Prostate gland (tissue), 2 donors: ENCODE results near the gene MYO1D. TPM values are rescaled to one million over a fixed set of nuclear protein-coding genes. Genes with fewer than 3 reads are reported as not detected.

ENCODE experiments used
- DNase-seq: peaks from one replicate; pipeline ENCODE4 v3.0.0-alpha.2; 2019; ENCODE audit warnings: low spot score
- H3K27ac ChIP-seq, 2 donors: fragments of 200-600 bp; sonication (generic); 2 replicates each; pipeline ENCODE4 v1.5.1; 2017 to 2019
- H3K27me3 ChIP-seq: fragments of 200-600 bp; sonication (generic); replicated peaks from 2 replicates; pipeline ENCODE4 v1.5.1; 2019; ENCODE audit not compliant: insufficient read depth
- H3K36me3 ChIP-seq, 2 donors: fragments of 200-600 bp; sonication (generic); 1 replicate in 1 of 2; 2 replicates in 1 of 2; pipeline versions ENCODE4 v1.5.1 to v1.8.1; 2017 to 2019
- H3K4me1 ChIP-seq: fragments of 200-600 bp; sonication (generic); replicated peaks from 2 replicates; pipeline ENCODE4 v1.5.1; 2019
- H3K4me3 ChIP-seq, 2 donors: fragments of 200-600 bp; sonication (generic); 2 replicates each; pipeline ENCODE4 v1.5.1; 2017 to 2019
- H3K9me3 ChIP-seq: fragments of 200-600 bp; sonication (generic); 2 replicates; pipeline ENCODE4 v1.5.1; 2017
- CTCF ChIP-seq, 4 experiments: fragments of 200-600 bp in 2 of 4; fragments of 450-650 bp in 2 of 4; sonication (generic) in 2 of 4; IDR thresholded peaks; 1 replicate in 3 of 4; 2 replicates in 1 of 4; pipeline ENCODE4 v1.5.1; 2016 to 2019; ENCODE audit warnings: antibody characterized with exemption in 4 of 4, mild to moderate bottlenecking in 2 of 4, moderate library complexity in 2 of 4
- POLR2A ChIP-seq: fragments of 450-650 bp; IDR thresholded peaks from one replicate; pipeline ENCODE4 v1.6.1; 2016; ENCODE audit warnings: antibody characterized with exemption, mild to moderate bottlenecking
- POLR2AphosphoS5 ChIP-seq: sonication (generic); formaldehyde crosslinking; IDR thresholded peaks from one replicate; pipeline ENCODE4 v1.6.1; 2017; ENCODE audit warnings: antibody characterized with exemption
- WGBS: methylation state at CpG from one replicate; pipeline ENCODE4 v1.1.5; 2018; 5-methylcytosine and 5-hydroxymethylcytosine counted together
- intact Hi-C: fragments of 100-400 bp; cut with DNase I; formaldehyde crosslinking; loops from one replicate; pipeline ENCODE4 v1.14.2; 2022
- total RNA-seq, 2 donors: library from RNA; depleted of rRNA; stranded (reverse); fragments of >200 nt; gene quantifications; one replicate each; pipeline ENCODE4 v1.1.0, GENCODE V29; 2016

Gene MYO1D
- total RNA-seq, 2 donors from 2014 or later, result 44.2 to 45.2 TPM

- DNase-seq, result no peak
- Histone ChIP-seq H3K4me1 (no peaks in the 10 kb centered on the region), H3K36me3 (no peaks in the 10 kb centered on the region), H3K27ac (no peak overlapping the region), H3K4me3 (no peak overlapping the region), H3K9me3 (no peaks in the 10 kb centered on the region), H3K27me3 (no peaks in the 10 kb centered on the region)
- no peak for TF ChIP-seq POLR2AphosphoS5
- no peak for TF ChIP-seq POLR2A
- TF ChIP-seq CTCF (IDR thresholded peaks at IDR 0.05), result no peak
- intact Hi-C loops, result no loop called here
- WGBS, result 87% methylated on average over 6 of the region's 6 CpGs
These were observed 287.9 kb downstream of the MYO1D start for GRCh38 chr17:32588982-32589381.

GRCh38 chr17:32588135-32588534 is 288.8 kb downstream of the MYO1D start:
- 26% methylated on average over 3 of the region's 3 CpGs for WGBS
- H3K27ac ChIP-seq, result no peak overlapping the region
- intact Hi-C loops, result no loop called here
- TF ChIP-seq POLR2AphosphoS5 (no peak), POLR2A (no peak), CTCF (IDR thresholded peaks at IDR 0.05) (no peak)
- no peaks in the 10 kb centered on the region for H3K4me1 ChIP-seq
- H3K27me3 ChIP-seq, result no peaks in the 10 kb centered on the region
- no peak overlapping the region for H3K4me3 ChIP-seq
- no peak for DNase-seq
- no peaks in the 10 kb centered on the region for H3K36me3 ChIP-seq
- no peaks in the 10 kb centered on the region for H3K9me3 ChIP-seq

GRCh38 chr17:32586666-32587065 is 290.3 kb downstream of the MYO1D start:
- intact Hi-C loops, result no loop called here

GRCh38 chr17:32584792-32585191 is 292.1 kb downstream of the MYO1D start:
- intact Hi-C loops, result no loop called here
- Histone ChIP-seq H3K36me3 (no peaks in the 10 kb centered on the region), H3K27me3 (no peaks in the 10 kb centered on the region), H3K4me1 (no peaks in the 10 kb centered on the region), H3K4me3 (no peak overlapping the region), H3K9me3 (no peaks in the 10 kb centered on the region), H3K27ac (no peak overlapping the region)
- 83% methylated on average over 1 of the region's 1 CpG for WGBS
- no peak for DNase-seq
- no peak for TF ChIP-seq POLR2A
- TF ChIP-seq POLR2AphosphoS5, result no peak
- no peak for TF ChIP-seq CTCF (IDR thresholded peaks at IDR 0.05)

More at GRCh38 chr17:32586666-32587065, 290.3 kb downstream of the MYO1D start:
- Histone ChIP-seq H3K9me3 (no peaks in the 10 kb centered on the region), H3K27ac (no peak overlapping the region), H3K36me3 (no peaks in the 10 kb centered on the region), H3K4me1 (no peaks in the 10 kb centered on the region), H3K27me3 (no peaks in the 10 kb centered on the region), H3K4me3 (no peak overlapping the region)
- DNase-seq, result no peak
- TF ChIP-seq CTCF (IDR thresholded peaks at IDR 0.05), result no peak
- TF ChIP-seq POLR2A, result no peak
- no peak for TF ChIP-seq POLR2AphosphoS5
- WGBS, result 86% methylated on average over 2 of the region's 2 CpGs

GRCh38 chr17:32583053-32583452 is 293.9 kb downstream of the MYO1D start:
- TF ChIP-seq POLR2A (no peak), POLR2AphosphoS5 (no peak), CTCF (IDR thresholded peaks at IDR 0.05) (no peak)

More at GRCh38 chr17:32583053-32583452, 293.9 kb downstream of the MYO1D start:
- Histone ChIP-seq H3K4me1 (no peaks in the 10 kb centered on the region), H3K27me3 (no peaks in the 10 kb centered on the region), H3K4me3 (no peak overlapping the region), H3K36me3 (no peaks in the 10 kb centered on the region), H3K9me3 (no peaks in the 10 kb centered on the region), H3K27ac (no peak overlapping the region)
- DNase-seq, result no peak
- intact Hi-C loops, result no loop called here
- 96% methylated on average over 1 of the region's 1 CpG for WGBS
